Heart left ventricle (tissue), 16 donors: Measurements from ENCODE around the gene UBXN7. TPM values are rescaled to one million over a fixed set of nuclear protein-coding genes. Genes with fewer than 3 reads are reported as not detected.

Experiments used
- ATAC-seq, 4 donors: fragments of 200-7000 bp; cut with Tn5 transposase; one replicate each; pipeline ENCODE4 v1.9.1; 2020 to 2022; ENCODE audit warnings: moderate library complexity in 4 of 4, mild to moderate bottlenecking in 3 of 4, moderate number of reproducible peaks in 1 of 4
- DNase-seq, 5 donors: peaks; one replicate each; pipeline ENCODE4 v3.0.0-alpha.2; 2020
- H3K27ac ChIP-seq, 12 donors: fragments of 200-600 bp; sonication (generic) in 4 of 12; one replicate each; pipeline versions ENCODE4 v1.5.0 to v1.8.0; 2016 to 2022; ENCODE audit warnings: mild to moderate bottlenecking in 2 of 12
- H3K27me3 ChIP-seq, 9 donors: fragments of 200-600 bp; sonication (generic) in 2 of 9; one replicate each; pipeline versions ENCODE4 v1.5.1 to v1.8.0; 2016 to 2022; ENCODE audit warnings: mild to moderate bottlenecking in 3 of 9
- H3K36me3 ChIP-seq, 9 donors: fragments of 200-600 bp; sonication (generic) in 2 of 9; one replicate each; pipeline versions ENCODE4 v1.5.0 to v1.8.0; 2018 to 2022; ENCODE audit warnings: mild to moderate bottlenecking in 2 of 9
- H3K4me1 ChIP-seq, 12 donors: fragments of 200-600 bp; sonication (generic) in 4 of 12; one replicate each; pipeline versions ENCODE4 v1.5.0 to v1.8.0; 2016 to 2022; ENCODE audit warnings: mild to moderate bottlenecking in 3 of 12
- H3K4me3 ChIP-seq, 12 donors: fragments of 200-600 bp; sonication (generic) in 4 of 12; one replicate each; pipeline versions ENCODE4 v1.5.0 to v1.8.0; 2017 to 2022; ENCODE audit warnings: mild to moderate bottlenecking in 9 of 12, moderate library complexity in 4 of 12
- H3K9me3 ChIP-seq, 12 donors: fragments of 200-600 bp; sonication (generic) in 4 of 12; one replicate each; pipeline versions ENCODE4 v1.5.0 to v1.8.0; 2016 to 2022; ENCODE audit warnings: mild to moderate bottlenecking in 1 of 12
- POLR2A ChIP-seq, 2 donors: fragments of 450-650 bp; IDR thresholded peaks; one replicate each; pipeline ENCODE4 v1.6.1; 2017; ENCODE audit warnings: antibody characterized with exemption in 2 of 2, mild to moderate bottlenecking in 2 of 2, moderate library complexity in 2 of 2
- whole genome bisulfite sequencing, 4 donors: extraction: QIAGEN DNeasy Blood & Tissue Kit in 2 of 4; methylation state at CpG; one replicate each; pipeline versions ENCODE4 v1.1.5 to v1.1.7; 2013 to 2018; 5-methylcytosine and 5-hydroxymethylcytosine counted together
- intact Hi-C, 10 donors: fragments of 100-400 bp; cut with DNase I; formaldehyde crosslinking; loops; one replicate each; pipeline versions ENCODE4 v1.11.1 to v1.14.2; 2022
- polyA plus RNA-seq, 2 donors: library from polyadenylated mRNA; stranded (reverse); fragments of 200-250 nt; gene quantifications; one replicate each; pipeline ENCODE4 v1.2.3, GENCODE V29; 2013
- total RNA-seq, 9 donors: library from RNA; depleted of rRNA in 2 of 9; stranded (reverse); fragments of >200 nt in 2 of 9; fragmentation: NEBNext Ultra II Directional in 3 of 9; extraction: Animal tissue kit (Norgen Biotek cat#: 25700) in 3 of 9; gene quantifications; one replicate each; pipeline versions ENCODE4 v1.1.0 to v1.2.4, GENCODE V29; 2016 to 2023
- TF ChIP-seq, protein P1 (sequence below), 12 donors: fragments of 200-600 bp; sonication (generic) in 4 of 12; IDR thresholded peaks; one replicate each; pipeline versions ENCODE4 v1.5.0 to v1.8.0; 2018 to 2022; ENCODE audit warnings: antibody characterized with exemption in 12 of 12, mild to moderate bottlenecking in 5 of 12
- donor health status: ischemic (EF 13 %, LVEDD 7.1; RV severe dilation, severe dysfunction).
- donor health status: healthy with polysubstance abuse.
- donor health status: DM: no; HTN: yes; CAD: no.
- donor health status: DM: no; HTN: no; CAD: no.
- donor health status: ischemic (EF 25% LVEDD 6.9; RV normal size, moderate dysfunction).
- donor health status: ischemic (EF 25% LVEDD 5.7; RV mildly dilated, moderate dysfunction).
- donor health status: healthy.
- donor health status: DM: yes; HTN: yes; CAD: no.
- donor health status: ischemic (EF 35%, LVEDD 5.7; RV mildly dilated, moderate dysfunction).
- donor health status: nonischemic (EF 11% LVEDD 7.7; RV severe dilation, severe dysfunction).
- donor health status: DM: yes; HTN: yes; CAD: no.
- donor health status: PGD.
- donor health status: ischemic (EF 29% LVEDD 5.4; RV normal size, mild dysfunction).
- donor health status: nonischemic (EF 23%, LVEDD 6.1; RV moderate dilation, normal function).

Gene UBXN7
- total and polyA plus RNA-seq, 11 donors = 6.9 to 50.2 (median 25.8) TPM

DNA sequence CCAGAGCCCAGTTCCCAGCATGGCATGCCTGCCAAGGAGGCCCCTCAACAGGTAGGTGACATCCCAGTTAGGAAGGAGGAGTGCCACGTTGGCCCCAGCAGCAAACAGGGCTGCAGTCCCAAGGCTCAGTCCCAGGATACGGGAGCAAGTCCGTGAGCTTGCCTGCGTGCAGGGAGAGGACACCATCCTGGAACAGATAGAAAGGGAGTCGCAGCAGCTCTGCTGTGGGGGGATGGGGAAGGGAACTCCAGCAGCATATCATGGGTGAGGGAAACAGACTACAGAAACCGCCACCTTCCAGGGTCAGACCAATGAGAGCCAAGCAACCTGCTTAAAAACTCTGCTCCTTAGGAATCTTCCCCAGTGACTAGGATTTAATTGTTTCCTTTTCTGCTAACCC, 104.8 kb downstream of the UBXN7 start:
- no peak for DNase-seq
- Histone ChIP-seq H3K27me3 (peaks cover 0 to 3% (median 0%) of the 10 kb centered on the region in 9 donors), H3K4me3 (no peak overlapping the region), H3K9me3 (no peaks in the 10 kb centered on the region), H3K4me1 (no peaks in the 10 kb centered on the region), H3K27ac (no peak overlapping the region), H3K36me3 (no peaks in the 10 kb centered on the region)
- WGBS, 4 donors = 24 to 46% (median 30%) methylated on average over 6 of the region's 6 CpGs
- intact Hi-C loops = no loop called here
- TF ChIP-seq POLR2A (IDR thresholded peaks at IDR 0.05) = no peak
- TF ChIP-seq, protein P1, sequence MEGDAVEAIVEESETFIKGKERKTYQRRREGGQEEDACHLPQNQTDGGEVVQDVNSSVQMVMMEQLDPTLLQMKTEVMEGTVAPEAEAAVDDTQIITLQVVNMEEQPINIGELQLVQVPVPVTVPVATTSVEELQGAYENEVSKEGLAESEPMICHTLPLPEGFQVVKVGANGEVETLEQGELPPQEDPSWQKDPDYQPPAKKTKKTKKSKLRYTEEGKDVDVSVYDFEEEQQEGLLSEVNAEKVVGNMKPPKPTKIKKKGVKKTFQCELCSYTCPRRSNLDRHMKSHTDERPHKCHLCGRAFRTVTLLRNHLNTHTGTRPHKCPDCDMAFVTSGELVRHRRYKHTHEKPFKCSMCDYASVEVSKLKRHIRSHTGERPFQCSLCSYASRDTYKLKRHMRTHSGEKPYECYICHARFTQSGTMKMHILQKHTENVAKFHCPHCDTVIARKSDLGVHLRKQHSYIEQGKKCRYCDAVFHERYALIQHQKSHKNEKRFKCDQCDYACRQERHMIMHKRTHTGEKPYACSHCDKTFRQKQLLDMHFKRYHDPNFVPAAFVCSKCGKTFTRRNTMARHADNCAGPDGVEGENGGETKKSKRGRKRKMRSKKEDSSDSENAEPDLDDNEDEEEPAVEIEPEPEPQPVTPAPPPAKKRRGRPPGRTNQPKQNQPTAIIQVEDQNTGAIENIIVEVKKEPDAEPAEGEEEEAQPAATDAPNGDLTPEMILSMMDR (IDR thresholded peaks at IDR 0.05) = no peak
- no peak for ATAC-seq

DNA sequence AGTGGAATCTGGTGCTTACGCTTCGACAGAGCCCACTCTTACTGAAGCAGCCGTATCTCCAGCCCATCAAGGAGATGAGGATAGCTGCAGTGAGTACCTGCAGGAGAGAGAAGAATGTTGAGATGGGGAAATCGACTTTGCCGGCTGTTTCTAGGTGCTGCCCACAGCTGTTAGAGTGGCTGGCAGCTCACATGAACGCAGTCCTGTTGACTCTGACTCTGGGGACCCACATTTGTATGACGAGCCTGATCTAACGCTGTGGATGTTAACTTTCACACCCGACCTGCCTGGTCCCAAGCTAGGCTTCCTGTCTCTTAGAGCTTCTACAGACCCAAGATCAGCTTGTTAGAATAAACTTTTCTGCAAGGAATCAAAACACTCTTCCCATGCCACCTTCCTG, 105.3 kb downstream of the UBXN7 start:
- Histone ChIP-seq H3K9me3 (no peaks in the 10 kb centered on the region), H3K27ac (no peak overlapping the region), H3K36me3 (no peaks in the 10 kb centered on the region), H3K27me3 (peaks cover 0 to 3% (median 0%) of the 10 kb centered on the region in 9 donors), H3K4me1 (no peaks in the 10 kb centered on the region), H3K4me3 (no peak overlapping the region)
- ATAC-seq (no peak), DNase-seq (no peak)
- WGBS, 4 donors = 70 to 86% (median 82%) methylated on average over 9 of the region's 9 CpGs
- TF ChIP-seq, protein P1 (IDR thresholded peaks at IDR 0.05) = no peak
- no peak for TF ChIP-seq POLR2A (IDR thresholded peaks at IDR 0.05)
- intact Hi-C loops = no loop called here

DNA sequence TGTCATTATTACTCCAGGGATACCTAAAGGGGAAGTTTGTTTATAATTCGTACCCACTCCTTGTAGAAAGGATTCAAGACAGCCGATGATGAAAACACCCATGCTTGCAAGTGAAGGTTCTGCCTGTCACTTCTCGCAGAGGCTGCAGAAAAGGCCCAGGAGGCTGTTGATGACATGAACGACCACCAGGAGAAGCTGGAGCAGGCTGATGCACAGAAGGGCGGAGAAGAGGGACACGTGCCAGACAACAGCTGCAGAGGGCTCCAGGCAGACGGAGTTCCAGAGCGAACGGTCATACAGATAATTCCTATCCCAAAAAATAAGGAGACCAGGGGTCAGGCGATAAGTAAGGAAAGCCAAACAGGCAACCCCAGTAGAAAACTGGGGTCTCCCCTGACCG, 108.5 kb downstream of the UBXN7 start:
- Histone ChIP-seq H3K4me3 (no peak overlapping the region), H3K4me1 (peaks cover 0 to 5% (median 1%) of the 10 kb centered on the region in 12 donors), H3K27me3 (no peaks in the 10 kb centered on the region), H3K9me3 (no peaks in the 10 kb centered on the region), H3K36me3 (no peaks in the 10 kb centered on the region), H3K27ac (no peak overlapping the region)
- no peak for TF ChIP-seq POLR2A (IDR thresholded peaks at IDR 0.05)
- TF ChIP-seq, protein P1 (IDR thresholded peaks at IDR 0.05) = no peak
- DNase-seq (no peak), ATAC-seq (no peak)
- intact Hi-C loops = no loop called here
- 45 to 66% (median 55%) methylated on average over 11 of the region's 11 CpGs for WGBS, 4 donors

DNA sequence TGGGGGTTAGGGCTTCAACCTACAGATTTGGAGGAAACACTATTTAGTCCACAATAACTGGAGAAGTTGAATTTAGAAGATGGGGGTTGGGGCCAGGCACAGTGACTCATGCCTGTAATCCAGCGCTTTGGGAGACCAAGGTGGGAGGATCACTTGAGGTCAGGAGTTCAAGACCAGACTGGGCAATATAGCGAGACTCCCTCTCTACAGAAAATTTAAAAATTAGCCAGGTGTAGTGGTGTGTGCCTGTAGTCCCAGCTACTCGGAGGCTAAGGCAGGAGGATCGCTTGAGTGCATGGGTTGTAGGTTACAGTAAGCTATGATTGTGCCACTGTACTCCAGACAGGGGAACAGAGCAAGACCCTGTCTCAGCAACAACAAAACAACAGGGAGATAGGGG, 109.2 kb downstream of the UBXN7 start:
- H3K27ac ChIP-seq = no peak overlapping the region
- TF ChIP-seq, protein P1 (IDR thresholded peaks at IDR 0.05) = no peak
- no peak for TF ChIP-seq POLR2A (IDR thresholded peaks at IDR 0.05)
- ATAC-seq (no peak), DNase-seq (no peak)
- peaks cover 0 to 6% (median 1%) of the 10 kb centered on the region in 12 donors for H3K4me1 ChIP-seq
- no peaks in the 10 kb centered on the region for H3K27me3 ChIP-seq
- H3K4me3 ChIP-seq = no peak overlapping the region
- 92 to 98% (median 96%) methylated on average over 4 of the region's 4 CpGs for WGBS, 4 donors
- H3K9me3 ChIP-seq = no peaks in the 10 kb centered on the region
- H3K36me3 ChIP-seq = no peaks in the 10 kb centered on the region
- intact Hi-C loops = no loop called here
